ENCODE data around the gene SUMF1. TPM values are rescaled to one million over a fixed set of nuclear protein-coding genes. Genes with fewer than 3 reads are reported as not detected.

The SUMF1 gene
- total and polyA plus RNA-seq, 2 of the 13 experiments (the other 11 are each of a cell fraction or from before 2014, with no cell fraction given): 18.5 to 28.9 TPM

DNA sequence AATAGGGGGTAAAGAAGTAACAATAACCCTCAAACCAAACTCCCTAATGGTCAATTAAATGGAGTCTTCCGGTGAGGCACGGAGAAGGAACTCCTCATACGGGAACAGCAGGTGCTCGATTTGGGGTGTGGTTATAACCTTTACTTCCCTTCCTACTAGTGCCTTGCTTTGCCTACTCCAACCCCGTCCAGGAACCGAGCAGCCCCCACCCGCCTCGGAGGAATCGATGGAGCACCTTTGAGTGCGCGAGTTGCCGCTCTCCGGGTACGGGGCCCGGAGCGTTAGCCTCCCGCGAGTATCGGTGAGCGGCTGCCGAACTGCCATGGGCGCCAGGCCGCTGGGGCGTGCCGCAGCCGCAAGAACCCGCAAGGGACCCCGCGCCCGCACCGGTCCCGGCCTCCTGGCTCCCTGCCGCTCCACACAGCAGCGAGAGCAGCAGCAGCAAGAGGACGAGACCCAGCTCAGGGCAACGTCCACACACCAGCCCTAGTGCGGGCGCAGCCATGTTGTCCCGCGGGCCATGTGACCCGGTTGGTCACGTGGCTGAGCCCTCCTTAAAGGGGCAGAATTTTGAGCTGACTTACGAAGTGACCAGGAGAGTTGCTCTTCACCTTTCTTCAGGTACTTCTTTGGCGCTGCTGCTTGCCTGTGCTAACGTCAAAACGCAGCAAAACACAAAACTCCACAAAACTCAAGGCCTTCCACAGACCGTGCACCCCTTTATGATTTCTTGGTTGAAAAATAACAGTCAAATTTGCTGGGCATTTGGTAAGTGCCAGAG is at the start of gene SUMF1 (continued):
- TF ChIP-seq ZNF776 (CRISPR knock-in tag; IDR thresholded peaks at IDR 0.05) (peak; percentile 88; the same call in 1 of the 2 replicates), ZNF841 (CRISPR knock-in tag; IDR thresholded peaks at IDR 0.05; ENCODE audit: borderline replicate concordance) (no peak), SP5 (CRISPR knock-in tag; IDR thresholded peaks at IDR 0.05; ENCODE audit: borderline replicate concordance, low read depth) (no peak), ZNF3 (CRISPR knock-in tag; IDR thresholded peaks at IDR 0.05) (no peak), MAFK (conservative IDR thresholded peaks at IDR 0.05 in 1 of 2, IDR thresholded peaks at IDR 0.05 in 1 of 2; ENCODE audit: low read length in 2 of 2) (no peak), TGIF2 (CRISPR knock-in tag; IDR thresholded peaks at IDR 0.05) (peak; percentile 50; the same call in 1 of the 2 replicates)
- TF ChIP-seq, protein P1, sequence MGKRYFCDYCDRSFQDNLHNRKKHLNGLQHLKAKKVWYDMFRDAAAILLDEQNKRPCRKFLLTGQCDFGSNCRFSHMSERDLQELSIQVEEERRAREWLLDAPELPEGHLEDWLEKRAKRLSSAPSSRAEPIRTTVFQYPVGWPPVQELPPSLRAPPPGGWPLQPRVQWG (CRISPR knock-in tag; IDR thresholded peaks at IDR 0.05; ENCODE audit: borderline replicate concordance, low read depth): no peak
- TF ChIP-seq, protein P2, sequence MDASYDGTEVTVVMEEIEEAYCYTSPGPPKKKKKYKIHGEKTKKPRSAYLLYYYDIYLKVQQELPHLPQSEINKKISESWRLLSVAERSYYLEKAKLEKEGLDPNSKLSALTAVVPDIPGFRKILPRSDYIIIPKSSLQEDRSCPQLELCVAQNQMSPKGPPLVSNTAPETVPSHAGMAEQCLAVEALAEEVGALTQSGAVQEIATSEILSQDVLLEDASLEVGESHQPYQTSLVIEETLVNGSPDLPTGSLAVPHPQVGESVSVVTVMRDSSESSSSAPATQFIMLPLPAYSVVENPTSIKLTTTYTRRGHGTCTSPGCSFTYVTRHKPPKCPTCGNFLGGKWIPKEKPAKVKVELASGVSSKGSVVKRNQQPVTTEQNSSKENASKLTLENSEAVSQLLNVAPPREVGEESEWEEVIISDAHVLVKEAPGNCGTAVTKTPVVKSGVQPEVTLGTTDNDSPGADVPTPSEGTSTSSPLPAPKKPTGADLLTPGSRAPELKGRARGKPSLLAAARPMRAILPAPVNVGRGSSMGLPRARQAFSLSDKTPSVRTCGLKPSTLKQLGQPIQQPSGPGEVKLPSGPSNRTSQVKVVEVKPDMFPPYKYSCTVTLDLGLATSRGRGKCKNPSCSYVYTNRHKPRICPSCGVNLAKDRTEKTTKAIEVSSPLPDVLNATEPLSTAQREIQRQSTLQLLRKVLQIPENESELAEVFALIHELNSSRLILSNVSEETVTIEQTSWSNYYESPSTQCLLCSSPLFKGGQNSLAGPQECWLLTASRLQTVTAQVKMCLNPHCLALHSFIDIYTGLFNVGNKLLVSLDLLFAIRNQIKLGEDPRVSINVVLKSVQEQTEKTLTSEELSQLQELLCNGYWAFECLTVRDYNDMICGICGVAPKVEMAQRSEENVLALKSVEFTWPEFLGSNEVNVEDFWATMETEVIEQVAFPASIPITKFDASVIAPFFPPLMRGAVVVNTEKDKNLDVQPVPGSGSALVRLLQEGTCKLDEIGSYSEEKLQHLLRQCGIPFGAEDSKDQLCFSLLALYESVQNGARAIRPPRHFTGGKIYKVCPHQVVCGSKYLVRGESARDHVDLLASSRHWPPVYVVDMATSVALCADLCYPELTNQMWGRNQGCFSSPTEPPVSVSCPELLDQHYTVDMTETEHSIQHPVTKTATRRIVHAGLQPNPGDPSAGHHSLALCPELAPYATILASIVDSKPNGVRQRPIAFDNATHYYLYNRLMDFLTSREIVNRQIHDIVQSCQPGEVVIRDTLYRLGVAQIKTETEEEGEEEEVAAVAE (CRISPR knock-in tag; IDR thresholded peaks at IDR 0.05; ENCODE audit: borderline replicate concordance): peak; percentile 85
- TF ChIP-seq, protein P3, sequence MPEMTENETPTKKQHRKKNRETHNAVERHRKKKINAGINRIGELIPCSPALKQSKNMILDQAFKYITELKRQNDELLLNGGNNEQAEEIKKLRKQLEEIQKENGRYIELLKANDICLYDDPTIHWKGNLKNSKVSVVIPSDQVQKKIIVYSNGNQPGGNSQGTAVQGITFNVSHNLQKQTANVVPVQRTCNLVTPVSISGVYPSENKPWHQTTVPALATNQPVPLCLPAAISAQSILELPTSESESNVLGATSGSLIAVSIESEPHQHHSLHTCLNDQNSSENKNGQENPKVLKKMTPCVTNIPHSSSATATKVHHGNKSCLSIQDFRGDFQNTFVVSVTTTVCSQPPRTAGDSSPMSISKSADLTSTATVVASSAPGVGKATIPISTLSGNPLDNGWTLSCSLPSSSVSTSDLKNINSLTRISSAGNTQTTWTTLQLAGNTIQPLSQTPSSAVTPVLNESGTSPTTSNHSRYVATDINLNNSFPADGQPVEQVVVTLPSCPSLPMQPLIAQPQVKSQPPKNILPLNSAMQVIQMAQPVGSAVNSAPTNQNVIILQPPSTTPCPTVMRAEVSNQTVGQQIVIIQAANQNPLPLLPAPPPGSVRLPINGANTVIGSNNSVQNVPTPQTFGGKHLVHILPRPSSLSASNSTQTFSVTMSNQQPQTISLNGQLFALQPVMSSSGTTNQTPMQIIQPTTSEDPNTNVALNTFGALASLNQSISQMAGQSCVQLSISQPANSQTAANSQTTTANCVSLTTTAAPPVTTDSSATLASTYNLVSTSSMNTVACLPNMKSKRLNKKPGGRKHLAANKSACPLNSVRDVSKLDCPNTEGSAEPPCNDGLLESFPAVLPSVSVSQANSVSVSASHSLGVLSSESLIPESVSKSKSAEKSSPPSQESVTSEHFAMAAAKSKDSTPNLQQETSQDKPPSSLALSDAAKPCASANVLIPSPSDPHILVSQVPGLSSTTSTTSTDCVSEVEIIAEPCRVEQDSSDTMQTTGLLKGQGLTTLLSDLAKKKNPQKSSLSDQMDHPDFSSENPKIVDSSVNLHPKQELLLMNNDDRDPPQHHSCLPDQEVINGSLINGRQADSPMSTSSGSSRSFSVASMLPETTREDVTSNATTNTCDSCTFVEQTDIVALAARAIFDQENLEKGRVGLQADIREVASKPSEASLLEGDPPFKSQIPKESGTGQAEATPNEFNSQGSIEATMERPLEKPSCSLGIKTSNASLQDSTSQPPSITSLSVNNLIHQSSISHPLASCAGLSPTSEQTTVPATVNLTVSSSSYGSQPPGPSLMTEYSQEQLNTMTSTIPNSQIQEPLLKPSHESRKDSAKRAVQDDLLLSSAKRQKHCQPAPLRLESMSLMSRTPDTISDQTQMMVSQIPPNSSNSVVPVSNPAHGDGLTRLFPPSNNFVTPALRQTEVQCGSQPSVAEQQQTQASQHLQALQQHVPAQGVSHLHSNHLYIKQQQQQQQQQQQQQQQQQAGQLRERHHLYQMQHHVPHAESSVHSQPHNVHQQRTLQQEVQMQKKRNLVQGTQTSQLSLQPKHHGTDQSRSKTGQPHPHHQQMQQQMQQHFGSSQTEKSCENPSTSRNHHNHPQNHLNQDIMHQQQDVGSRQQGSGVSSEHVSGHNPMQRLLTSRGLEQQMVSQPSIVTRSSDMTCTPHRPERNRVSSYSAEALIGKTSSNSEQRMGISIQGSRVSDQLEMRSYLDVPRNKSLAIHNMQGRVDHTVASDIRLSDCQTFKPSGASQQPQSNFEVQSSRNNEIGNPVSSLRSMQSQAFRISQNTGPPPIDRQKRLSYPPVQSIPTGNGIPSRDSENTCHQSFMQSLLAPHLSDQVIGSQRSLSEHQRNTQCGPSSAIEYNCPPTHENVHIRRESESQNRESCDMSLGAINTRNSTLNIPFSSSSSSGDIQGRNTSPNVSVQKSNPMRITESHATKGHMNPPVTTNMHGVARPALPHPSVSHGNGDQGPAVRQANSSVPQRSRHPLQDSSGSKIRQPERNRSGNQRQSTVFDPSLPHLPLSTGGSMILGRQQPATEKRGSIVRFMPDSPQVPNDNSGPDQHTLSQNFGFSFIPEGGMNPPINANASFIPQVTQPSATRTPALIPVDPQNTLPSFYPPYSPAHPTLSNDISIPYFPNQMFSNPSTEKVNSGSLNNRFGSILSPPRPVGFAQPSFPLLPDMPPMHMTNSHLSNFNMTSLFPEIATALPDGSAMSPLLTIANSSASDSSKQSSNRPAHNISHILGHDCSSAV (CRISPR knock-in tag; IDR thresholded peaks at IDR 0.05; ENCODE audit: borderline replicate concordance): no peak
